Breast epithelium (tissue), 3 donors: ENCODE results near the gene FBXO11.

Source experiments
- CTCF ChIP-seq, 3 donors: fragments of 450-650 bp; IDR thresholded peaks; one replicate each; pipeline ENCODE4 v1.5.1; 2016 to 2017; ENCODE audit warnings: antibody characterized with exemption in 3 of 3, mild to moderate bottlenecking in 3 of 3, moderate library complexity in 3 of 3
- POLR2AphosphoS5 ChIP-seq, 3 donors: sonication (generic); formaldehyde crosslinking; IDR thresholded peaks; one replicate each; pipeline ENCODE4 v1.6.1; 2017; ENCODE audit warnings: antibody characterized with exemption in 3 of 3

- no peak for TF ChIP-seq CTCF (IDR thresholded peaks at IDR 0.05)
- TF ChIP-seq POLR2AphosphoS5 (IDR thresholded peaks at IDR 0.05): no peak
Measured at GRCh38 chr2:47778698-47779425, 127.4 kb downstream of the FBXO11 start.
